Activated CD8-positive, alpha-beta memory T cell treated with anti-CD3 and anti-CD28 coated beads, Interleukin-2, amount 50 U/mL, for 4 hours (primary cell): Measurements from ENCODE around the gene FAH.
"Not testable (repeated sequence)": the region's sequence is repeated elsewhere in the genome, so short reads cannot be mapped to it uniquely, and the experiment has no call there.

Source experiments
- DNase-seq: peaks from one replicate; pipeline ENCODE4 v3.0.0-alpha.2; 2020

The FAH gene

GRCh38 chr15:80152896-80153876 lies at the start of gene FAH:
Gene FAH, plus strand, starts transcription at chr15:80152999. Its CDS starts 56 bp downstream, at chr15:80153055.
- no peak for DNase-seq

DNA sequence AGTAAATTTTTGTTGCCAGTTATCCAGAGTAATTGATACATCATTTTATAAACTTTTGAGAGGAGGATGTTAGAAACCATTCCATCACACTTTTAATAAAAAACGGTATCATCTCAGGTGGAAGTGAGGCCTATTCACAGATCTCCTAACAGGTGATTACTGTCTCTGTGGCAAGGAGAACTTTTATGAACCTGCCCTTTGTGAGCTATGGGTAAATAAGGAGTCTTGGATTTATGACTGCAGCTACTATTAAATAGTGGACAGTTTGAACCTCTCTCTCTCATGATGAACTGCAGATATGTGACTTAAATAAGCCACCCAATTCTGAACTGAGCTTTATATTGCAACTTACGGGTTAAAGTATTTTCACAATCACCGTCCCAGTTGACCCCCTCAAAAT lies 47.6 kb upstream of the FAH start:
- no peak for DNase-seq

DNA sequence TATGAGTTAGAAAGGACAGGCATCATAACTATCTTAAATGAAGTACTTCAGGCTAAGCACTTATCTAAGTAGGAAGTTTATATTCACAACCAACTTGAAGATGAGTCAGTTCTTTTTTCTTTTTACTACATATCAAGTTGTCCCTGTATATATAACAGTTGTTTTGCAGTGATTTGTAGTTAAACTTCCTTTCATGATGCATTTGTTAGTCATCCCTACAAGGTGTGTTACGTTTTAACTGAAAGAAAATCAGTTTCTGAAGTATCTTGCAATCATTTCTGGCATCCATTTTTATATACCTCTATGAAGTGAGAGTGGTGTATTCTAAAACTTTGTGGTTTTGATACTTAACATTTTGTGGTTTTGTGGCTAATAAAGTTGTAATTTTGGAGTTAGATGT lies 47.2 kb upstream of the FAH start:
- no peak for DNase-seq

DNA sequence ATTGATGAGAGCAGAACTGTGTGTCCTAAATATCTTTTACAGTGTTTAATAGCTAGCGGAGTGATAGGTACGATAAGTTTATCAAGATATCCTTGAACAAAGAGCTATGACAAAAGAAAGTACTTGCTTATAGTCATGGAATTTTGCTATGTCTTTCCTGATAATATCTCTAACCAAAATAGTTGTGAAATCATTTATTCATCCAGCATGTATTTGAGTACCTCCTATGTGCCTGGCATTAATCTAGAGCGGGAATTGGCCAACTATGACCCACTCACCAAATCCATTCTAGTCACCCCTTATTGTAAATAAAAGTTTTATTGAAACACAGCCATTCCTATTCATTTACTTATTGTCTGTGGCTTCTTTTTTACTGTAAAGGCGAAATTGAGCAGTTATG lies 46.7 kb upstream of the FAH start:
- no peak for DNase-seq

DNA sequence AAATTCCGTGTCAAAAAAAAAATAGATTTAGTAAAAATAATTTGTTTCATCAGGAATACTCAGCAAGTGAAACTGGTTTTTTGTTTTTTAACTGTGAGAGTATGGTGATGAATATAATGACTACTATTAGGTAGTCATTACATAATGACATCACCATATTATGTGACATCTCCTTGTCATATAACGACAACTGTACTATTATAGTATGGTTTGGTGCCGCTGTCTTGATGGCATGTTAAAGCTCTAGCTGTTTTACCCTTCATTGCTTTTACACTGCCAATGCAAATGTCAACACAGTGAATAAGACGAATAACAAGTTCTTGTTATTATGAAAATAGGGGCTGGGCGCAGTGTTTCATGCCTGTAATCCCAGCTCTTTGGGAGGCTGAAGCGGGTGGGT lies 45.6 kb upstream of the FAH start:
- no peak for DNase-seq

GRCh38 chr15:80107774-80108173 lies 45.0 kb upstream of the FAH start:
- DNase-seq = no peak

DNA sequence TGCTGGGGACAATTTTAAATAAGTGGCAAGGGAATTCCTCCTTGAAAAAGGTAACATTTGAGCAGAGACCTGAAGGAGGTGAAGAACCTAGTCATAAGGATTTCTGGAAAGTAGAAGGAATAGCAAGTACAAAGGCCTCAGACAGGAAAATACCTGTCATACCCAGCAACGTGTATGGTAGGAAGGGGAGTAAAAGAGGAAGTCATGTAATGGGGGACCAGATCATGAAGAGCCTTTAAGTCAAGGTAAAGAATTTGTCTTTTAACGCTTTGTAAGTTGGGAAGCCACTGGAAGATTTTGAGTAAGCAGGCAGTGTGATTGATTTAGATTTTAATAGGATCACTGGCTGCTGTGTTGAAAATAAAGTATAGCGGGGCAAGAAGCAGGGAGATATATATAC lies 43.4 kb upstream of the FAH start:
- no peak for DNase-seq

GRCh38 chr15:80110920-80111319 lies 41.9 kb upstream of the FAH start:
- DNase-seq = no peak

DNA sequence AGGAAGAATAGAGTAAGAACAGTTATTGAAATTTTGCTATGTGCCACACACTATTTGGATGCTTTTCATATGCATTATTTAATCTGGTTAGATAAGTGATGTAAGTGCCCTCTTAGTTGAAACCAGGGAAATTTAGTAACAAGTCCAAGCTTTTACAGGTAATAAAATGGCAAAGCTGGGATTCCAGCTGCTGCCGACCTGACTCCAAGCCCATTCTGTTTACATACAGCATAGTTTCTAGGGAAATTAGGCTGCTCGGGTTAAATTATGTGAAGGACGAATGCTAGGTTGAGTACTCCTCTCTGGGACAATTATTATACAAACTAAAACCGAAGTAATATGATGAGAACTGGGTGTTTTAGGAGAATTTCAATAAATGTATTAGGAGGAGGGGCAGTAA lies 38.7 kb upstream of the FAH start:
- no peak for DNase-seq

GRCh38 chr15:80115021-80115420 lies 37.8 kb upstream of the FAH start:
- DNase-seq = no peak

GRCh38 chr15:80118956-80119355 lies 33.8 kb upstream of the FAH start:
- DNase-seq = no peak

DNA sequence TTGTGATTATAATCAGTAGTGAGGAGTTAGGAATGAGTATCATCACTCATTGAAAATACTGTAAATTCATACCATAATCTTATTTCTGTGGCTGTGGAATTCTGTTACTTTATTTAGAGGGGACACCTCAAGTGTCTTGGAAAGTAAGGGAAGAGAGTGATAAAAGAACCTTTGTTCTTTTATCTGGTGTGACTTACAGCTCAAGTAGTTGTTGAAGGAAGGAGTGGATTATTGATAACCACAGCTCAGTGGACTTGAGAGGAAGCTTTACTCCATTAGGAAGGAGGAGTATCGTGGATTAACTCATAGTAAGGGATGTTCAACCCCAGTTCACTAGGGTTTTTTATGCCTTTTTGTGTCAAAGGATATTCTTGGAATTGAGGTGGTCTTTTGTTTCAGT lies 32.2 kb upstream of the FAH start:
- no peak for DNase-seq

DNA sequence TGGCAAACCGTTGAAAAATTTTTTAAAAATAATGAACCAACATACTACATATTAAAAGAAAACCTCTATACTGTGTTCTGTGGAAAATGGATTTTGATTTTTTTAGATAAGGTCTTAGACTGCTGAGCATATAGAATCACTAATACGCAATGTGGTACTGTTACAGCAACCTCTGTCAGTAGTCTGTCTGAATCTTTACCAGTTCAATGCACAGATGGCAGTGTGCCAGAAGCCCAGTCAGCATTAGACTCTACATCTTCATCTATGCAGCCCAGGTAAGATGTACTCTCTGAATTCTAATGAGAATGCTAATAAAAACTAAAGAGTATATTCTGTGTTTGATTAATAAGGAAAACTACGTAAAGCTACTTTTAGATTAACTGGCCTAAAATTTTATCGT lies 31.3 kb upstream of the FAH start:
- no peak for DNase-seq

GRCh38 chr15:80123034-80123433 lies 29.8 kb upstream of the FAH start:
- DNase-seq = no peak

DNA sequence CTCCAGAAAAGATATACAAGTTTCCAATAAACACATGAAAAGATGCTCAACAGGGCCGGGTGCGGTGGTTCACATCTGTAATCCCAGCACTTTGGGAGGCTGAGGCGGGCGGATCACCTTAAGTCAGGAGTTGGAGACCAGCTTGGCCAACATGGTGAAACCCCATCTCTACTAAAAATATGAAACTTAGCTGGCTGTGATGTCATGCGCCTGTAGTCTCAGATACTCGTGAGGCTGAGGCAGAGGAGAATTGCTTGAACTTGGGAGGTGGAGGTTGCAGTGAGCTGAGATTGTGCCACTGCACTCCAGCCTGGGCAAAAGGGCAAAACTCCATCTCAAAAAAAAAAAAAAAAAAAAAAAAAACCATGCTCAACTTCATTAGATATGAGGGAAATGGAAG lies 25.5 kb upstream of the FAH start:
- DNase-seq = not testable (repeated sequence)

DNA sequence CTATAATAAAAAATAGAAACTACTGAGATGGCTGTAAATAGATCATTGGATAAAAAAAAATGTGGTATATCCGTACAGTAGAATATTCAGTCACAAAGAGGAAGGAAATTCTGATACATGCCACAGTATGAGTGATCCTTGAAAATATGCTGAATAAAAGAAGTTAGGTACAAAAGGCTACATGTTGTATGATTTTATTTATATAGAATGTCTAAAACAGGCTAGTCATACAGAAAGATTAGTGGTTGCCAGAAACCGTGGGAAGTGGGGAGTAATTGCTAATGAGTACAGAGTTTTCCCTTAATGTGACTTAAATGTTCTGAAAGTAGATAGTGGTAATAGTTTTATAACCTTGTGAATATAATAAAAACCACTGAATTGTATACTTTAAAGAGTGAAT lies 24.9 kb upstream of the FAH start:
- DNase-seq = no peak

DNA sequence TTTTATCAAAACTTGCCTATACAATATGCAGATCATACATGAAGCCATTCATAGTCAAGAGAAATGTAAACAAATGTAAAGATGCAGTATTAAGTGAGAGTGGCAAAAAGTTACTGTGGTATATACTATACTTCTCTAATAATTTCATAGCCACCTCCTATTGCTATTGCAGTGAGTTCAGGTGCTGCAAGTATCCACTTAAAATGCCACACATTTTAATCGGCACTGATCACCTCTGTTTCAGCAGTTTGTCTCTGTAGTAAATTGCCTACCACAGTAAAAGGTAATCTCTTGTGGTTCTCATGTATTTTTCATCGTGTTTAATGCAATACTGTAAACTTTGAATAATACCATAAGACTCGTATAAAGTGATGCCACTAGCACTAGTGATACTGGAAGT lies 20.4 kb upstream of the FAH start:
- no peak for DNase-seq

- DNase-seq = no peak
Observed at GRCh38 chr15:80136854-80137253, 15.9 kb upstream of the FAH start.

- DNase-seq = no peak
Observed at GRCh38 chr15:80138961-80139360, 13.8 kb upstream of the FAH start.

DNA sequence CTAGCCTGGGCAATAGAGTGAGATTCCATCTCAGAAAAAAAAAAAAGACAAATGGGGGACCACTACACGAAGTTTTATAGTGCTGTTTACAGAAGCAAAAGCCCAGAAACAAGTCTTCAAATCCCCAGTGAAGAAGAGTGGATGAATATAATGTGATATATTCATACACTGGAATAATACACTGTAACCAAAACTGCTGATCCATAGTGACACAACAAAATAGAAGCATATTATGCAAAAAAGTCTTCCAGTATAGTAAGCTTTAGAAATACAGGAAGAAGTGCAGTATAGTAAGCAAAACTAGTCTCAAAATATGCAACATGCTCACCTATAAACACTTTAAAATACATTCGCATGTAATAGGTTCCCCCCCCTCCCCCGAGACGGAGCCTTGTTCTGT lies 11.9 kb upstream of the FAH start:
- no peak for DNase-seq

DNA sequence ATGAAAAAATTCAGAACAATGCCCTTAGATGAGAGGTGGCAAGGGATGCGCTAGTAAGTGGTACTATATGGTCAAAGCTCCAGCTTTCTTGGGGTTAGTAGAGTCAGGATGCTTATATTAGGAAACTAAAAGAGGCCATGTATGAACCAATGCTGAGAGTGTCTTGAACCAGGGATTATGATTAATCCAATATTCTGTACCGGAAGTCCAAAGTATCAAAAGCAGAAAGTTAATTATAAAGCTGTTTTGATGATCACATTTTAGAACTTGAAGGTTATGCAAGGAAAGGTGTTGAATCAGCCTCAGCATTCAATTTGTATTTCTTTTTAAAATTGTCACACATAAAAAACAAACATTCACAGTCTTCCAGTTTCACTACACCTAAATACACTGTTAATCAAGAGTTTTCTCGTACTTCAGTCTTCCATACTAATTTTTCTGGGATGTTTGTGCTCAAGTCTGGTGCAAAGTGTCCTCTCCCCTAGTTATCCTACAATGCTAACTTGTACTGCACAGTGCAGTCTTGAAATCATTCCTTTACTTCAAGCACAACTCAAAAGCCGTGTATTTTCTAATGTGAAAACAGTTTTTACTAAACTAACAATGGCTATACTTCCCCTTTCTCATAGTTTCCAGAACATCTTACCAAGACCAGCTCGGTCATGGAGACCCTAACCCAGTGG lies 10.7 kb upstream of the FAH start:
- DNase-seq = no peak

DNA sequence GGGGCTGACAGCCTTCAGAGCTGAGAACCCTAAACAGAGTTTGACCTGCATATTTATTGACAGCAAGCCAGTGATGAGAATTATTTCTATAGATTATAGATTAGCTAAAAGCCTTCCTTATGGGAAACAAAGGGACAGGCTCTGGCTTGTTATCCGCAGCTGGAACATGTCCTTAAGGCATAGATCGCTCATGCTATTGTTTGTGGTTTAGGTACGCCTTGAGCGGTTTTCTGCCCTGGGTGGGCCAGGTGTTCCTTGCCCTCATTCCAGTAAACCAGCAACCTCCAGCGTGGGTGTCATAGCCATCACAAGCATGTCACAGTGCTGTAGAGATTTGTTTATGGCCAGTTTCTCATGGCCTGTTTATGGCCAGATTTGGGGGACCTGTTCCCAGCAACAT lies 10.2 kb upstream of the FAH start:
- no peak for DNase-seq

- DNase-seq = no peak
Observed at GRCh38 chr15:80151148-80151547, 1.7 kb upstream of the FAH start.

DNA sequence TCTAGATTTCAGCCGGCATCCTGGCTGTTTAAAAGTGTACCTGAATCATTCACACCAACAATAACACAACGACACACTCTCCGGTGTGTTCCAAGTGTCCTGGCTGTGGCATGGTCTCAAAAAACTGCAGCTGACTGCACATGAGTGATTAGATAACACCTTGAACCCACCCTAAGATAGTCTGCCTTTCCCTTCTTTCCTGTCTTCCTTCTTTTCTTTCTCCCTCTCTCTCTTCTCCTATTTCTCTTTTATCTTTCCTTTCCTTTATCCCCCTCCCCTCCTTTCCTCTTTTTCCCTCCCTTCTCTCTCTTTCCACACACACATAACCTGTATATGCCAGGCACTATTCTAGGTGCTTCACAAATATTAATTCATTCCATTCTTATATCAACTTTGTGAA lies 1.2 kb upstream of the FAH start:
- DNase-seq = no peak
